Kidney (tissue), 14 donors: ENCODE measurements around the gene SCFD2. TPM values are rescaled to one million over a fixed set of nuclear protein-coding genes. Genes with fewer than 3 reads are reported as not detected.

Experiments
- DNase-seq, 5 donors: peaks; one replicate each; pipeline ENCODE4 v3.0.0-alpha.2; 2013 to 2020
- FAIRE-seq: peaks from 2 replicates; lab custom pipeline; 2012; peaks lifted over from hg19 to GRCh38; lab: Jason Lieb, UNC
- H3K27ac ChIP-seq, 2 donors: one replicate each; pipeline ENCODE4 v1.7.0; 2013; ENCODE audit warnings: low read depth in 2 of 2, low read length in 2 of 2, inconsistent platforms in 1 of 2
- H3K27me3 ChIP-seq: one replicate; pipeline ENCODE4 v1.7.1; 2013; ENCODE audit warnings: low read length, inconsistent platforms; ENCODE audit not compliant: control insufficient read depth, insufficient read depth
- H3K36me3 ChIP-seq, 3 donors: one replicate each; pipeline versions ENCODE4 v1.7.0 to v1.7.1; 2013; ENCODE audit warnings: low read length in 3 of 3, control low read depth in 1 of 3, inconsistent platforms in 1 of 3; ENCODE audit not compliant: insufficient read depth in 3 of 3, control insufficient read depth in 2 of 3
- H3K4me1 ChIP-seq, 3 donors: one replicate each; pipeline versions ENCODE4 v1.7.0 to v1.7.1; 2013; ENCODE audit warnings: low read length in 3 of 3, inconsistent platforms in 1 of 3, low read depth in 1 of 3; ENCODE audit not compliant: control insufficient read depth in 2 of 3, insufficient read depth in 2 of 3
- H3K4me3 ChIP-seq, 3 donors: one replicate each; pipeline versions ENCODE4 v1.7.0 to v1.8.1; 2013; ENCODE audit warnings: low read length in 3 of 3, control low read depth in 1 of 3, inconsistent platforms in 1 of 3
- H3K9ac ChIP-seq, 3 donors: one replicate each; pipeline versions ENCODE4 v1.7.0 to v1.7.1; 2013; ENCODE audit warnings: low read length in 3 of 3, control low read depth in 1 of 3, inconsistent platforms in 1 of 3
- H3K9me3 ChIP-seq, 3 donors: one replicate each; pipeline versions ENCODE4 v1.7.0 to v1.7.1; 2013; ENCODE audit warnings: low read length in 3 of 3, control low read depth in 1 of 3, inconsistent platforms in 1 of 3; ENCODE audit not compliant: control insufficient read depth in 2 of 3, insufficient read depth in 1 of 3
- intact Hi-C: fragments of 100-400 bp; cut with DNase I; formaldehyde crosslinking; loops from one replicate; pipeline ENCODE4 v1.11.1; 2022
- polyA plus RNA-seq: library from polyadenylated mRNA; stranded (reverse); fragments of 350-450 nt; fragmentation: Illumina TruSeq; extraction: RNeasy Lipid Tissue Mini Kit (QIAGEN cat#74804); gene quantifications from one replicate; pipeline ENCODE4 v1.2.3, GENCODE V29; 2014; ENCODE audit warnings: low read depth, low replicate concordance; ENCODE audit not compliant: insufficient read depth
- total RNA-seq: library from RNA; stranded (reverse); fragmentation: NEBNext Ultra II Directional; extraction: Animal tissue kit (Norgen Biotek cat#: 25700); gene quantifications from one replicate; pipeline ENCODE4 v1.2.1, GENCODE V29; 2021
- TF ChIP-seq, protein P1 (sequence below): IDR thresholded peaks from 3 replicates; pipeline ENCODE4 v1.5.1; 2012; ENCODE audit warnings: mild to moderate bottlenecking, moderate library complexity, borderline replicate concordance; ENCODE audit not compliant: insufficient read depth; ENCODE audit errors: extremely low read depth
- donor health status: control.
- donor health status: control.
- donor health status: control.
- donor health status: control.
- donor health status: control.
- donor health status: DM: yes; HTN: yes; CAD: no.
- donor health status: Normal renal cell carcinoma (clear cell type).

The SCFD2 gene
- total and polyA plus RNA-seq, 2 donors from 2014 or later: 6.1 to 20.8 TPM

DNA sequence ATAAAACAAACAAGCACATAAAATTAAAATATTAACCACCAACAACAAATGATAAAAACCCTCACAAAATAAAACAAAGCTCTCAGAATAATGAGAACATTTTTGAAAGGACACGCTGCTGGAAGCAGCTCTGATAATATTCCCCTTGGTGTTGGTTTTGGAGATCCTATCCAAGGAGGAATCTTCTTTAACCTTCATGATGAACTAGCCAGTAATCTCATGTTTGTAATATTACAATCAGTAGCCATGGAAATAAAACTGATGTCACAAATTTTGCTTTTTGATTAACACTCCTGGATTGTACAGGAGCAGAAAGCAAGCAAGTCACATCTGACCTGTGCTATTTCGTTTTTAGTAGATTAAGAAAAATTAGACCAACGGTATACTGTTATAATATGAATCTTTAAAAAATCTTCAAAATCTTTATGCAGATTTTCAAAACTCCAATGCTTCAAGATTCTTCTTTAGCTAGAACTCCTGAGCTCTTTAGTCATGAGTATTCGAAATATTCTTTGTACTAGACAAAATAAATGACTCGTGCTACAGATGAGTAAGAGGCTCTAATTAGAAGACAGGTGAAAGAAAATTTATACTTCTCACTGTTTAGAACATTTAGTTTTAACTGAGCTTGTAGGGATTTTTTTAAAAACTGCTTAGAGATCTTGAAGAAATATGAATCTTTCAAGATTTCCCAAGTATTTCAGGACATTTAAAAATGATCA lies 349.6 kb downstream of the SCFD2 start:
- intact Hi-C loops: no loop called here
- Histone ChIP-seq H3K4me1 (peaks cover 4 to 41% (median 13%) of the 10 kb centered on the region in 3 donors), H3K27me3 (no peaks in the 10 kb centered on the region), H3K9me3 (no peaks in the 10 kb centered on the region), H3K36me3 (no peaks in the 10 kb centered on the region), H3K27ac (no peak overlapping the region), H3K9ac (no peak overlapping the region), H3K4me3 (no peak overlapping the region)
- TF ChIP-seq, protein P1, sequence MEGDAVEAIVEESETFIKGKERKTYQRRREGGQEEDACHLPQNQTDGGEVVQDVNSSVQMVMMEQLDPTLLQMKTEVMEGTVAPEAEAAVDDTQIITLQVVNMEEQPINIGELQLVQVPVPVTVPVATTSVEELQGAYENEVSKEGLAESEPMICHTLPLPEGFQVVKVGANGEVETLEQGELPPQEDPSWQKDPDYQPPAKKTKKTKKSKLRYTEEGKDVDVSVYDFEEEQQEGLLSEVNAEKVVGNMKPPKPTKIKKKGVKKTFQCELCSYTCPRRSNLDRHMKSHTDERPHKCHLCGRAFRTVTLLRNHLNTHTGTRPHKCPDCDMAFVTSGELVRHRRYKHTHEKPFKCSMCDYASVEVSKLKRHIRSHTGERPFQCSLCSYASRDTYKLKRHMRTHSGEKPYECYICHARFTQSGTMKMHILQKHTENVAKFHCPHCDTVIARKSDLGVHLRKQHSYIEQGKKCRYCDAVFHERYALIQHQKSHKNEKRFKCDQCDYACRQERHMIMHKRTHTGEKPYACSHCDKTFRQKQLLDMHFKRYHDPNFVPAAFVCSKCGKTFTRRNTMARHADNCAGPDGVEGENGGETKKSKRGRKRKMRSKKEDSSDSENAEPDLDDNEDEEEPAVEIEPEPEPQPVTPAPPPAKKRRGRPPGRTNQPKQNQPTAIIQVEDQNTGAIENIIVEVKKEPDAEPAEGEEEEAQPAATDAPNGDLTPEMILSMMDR: no peak
- FAIRE-seq (no peak), DNase-seq (no peak)

DNA sequence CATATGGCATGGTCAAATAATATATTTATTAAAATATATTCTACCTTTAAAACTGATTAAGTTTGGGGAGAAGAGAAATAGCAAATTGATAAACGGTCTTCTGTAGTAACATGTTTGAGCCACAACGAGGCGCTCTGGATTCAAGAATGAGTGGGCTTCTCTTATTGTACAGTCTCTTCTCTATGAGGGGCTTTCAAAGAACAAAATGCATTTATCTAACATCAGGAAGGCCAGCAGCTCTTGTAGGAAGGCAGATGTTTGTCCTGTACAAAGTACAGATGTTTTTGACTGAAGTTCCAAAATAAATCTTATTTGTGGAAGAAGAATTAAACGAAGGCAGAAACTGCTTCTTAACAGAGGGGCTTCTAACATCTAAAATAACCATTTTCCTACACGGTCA lies 350.2 kb downstream of the SCFD2 start:
- Histone ChIP-seq H3K36me3 (no peaks in the 10 kb centered on the region), H3K9me3 (no peaks in the 10 kb centered on the region), H3K27ac (no peak overlapping the region), H3K4me1 (peaks cover 4 to 40% (median 13%) of the 10 kb centered on the region in 3 donors), H3K27me3 (no peaks in the 10 kb centered on the region), H3K4me3 (no peak overlapping the region), H3K9ac (no peak overlapping the region)
- peak in 4 of 5 donors; percentile 53 to 87 (median 64) for DNase-seq
- no peak for FAIRE-seq
- TF ChIP-seq, protein P1: peak; percentile 43
- intact Hi-C loops: no loop called here

DNA sequence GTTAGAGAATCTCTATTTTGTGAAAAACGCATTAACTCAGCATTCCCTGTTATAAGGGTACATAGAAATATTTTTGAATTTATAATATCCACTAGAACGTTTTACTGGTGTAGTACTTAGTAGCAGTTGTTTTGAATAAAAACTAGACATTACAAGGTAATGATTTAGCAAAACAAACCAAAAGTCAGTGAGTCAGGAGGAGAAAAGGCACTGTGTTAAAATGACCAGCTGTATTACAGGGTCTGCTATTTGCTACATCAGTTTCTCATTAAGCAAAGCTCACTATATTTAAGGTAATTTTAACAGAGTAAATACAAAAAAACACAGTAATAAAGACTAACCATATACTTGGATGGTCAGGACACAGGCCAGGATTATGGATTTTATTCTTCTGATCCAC lies 351.0 kb downstream of the SCFD2 start:
- Histone ChIP-seq H3K4me3 (no peak overlapping the region), H3K9me3 (no peaks in the 10 kb centered on the region), H3K27ac (no peak overlapping the region), H3K4me1 (peaks cover 4 to 32% (median 13%) of the 10 kb centered on the region in 3 donors), H3K9ac (no peak overlapping the region), H3K27me3 (no peaks in the 10 kb centered on the region), H3K36me3 (no peaks in the 10 kb centered on the region)
- no peak for FAIRE-seq
- intact Hi-C loops: no loop called here
- no peak for DNase-seq
- TF ChIP-seq, protein P1: no peak
